Measurements from ENCODE around the gene DLX4.

The DLX4 gene

DNA sequence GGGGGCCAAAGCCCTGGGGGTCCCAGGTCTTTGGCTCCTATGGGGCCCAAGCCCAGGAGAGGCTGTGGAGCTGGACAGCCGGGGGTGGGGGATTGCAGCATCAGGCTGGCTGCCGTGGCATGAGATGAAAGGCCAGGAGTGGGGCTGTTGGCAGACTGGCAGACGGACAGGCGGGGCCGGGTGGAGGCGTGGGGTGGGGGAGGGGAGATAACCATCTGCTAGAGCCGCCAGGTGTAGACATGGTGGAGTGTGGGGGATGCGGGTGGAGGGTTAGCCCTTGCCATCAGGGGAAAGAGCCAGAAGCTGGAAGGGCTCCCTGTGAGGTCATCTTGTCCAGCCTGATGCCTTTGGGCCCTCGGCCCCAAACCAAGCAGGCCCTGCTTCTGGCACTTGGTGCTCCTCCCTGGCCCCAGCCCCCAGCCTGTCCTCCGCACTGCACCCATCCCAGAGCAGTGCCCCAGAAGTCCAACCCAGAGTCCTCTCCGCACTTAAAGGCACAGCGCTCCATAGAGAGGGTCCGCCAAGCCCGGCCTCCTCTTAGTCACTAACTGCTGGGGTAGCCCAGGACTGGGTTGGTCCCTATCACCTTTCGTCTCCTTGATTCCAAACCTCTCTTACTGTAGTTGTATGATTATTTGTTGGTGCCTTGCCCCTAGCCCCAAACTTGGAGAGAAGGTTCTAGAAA, 33.3 kb upstream of the DLX4 start:
- no peak overlapping the region for H3K9ac ChIP-seq (ENCODE audit: low read depth, low read length)
- H3K4me1 ChIP-seq (ENCODE audit: insufficient read depth, low read length): no peaks in the 10 kb centered on the region
- H3K36me3 ChIP-seq (ENCODE audit: insufficient read depth, low read length): no peaks in the 10 kb centered on the region
- no peaks in the 10 kb centered on the region for H3K9me3 ChIP-seq (ENCODE audit: control insufficient read depth, insufficient read depth, low read length)

DNA sequence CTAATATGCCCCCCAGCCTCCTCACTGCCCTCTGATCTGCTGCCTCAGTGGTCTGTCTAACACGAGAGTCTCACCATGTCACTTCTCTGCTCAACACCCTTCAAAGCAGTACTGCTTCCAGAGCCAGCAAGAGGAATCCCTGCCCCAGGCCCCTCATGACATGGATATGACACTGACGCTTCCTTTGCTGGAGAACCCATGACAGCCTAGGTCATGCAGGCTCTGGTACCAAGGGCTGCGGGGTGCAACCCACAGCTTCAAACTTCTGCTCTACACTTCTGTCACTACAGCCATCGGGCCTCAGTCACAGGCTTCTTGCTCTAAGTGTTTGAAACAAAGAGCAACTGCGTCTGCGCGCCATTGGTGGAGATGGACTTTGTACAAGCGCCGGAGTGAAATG, 32.6 kb upstream of the DLX4 start:
- Histone ChIP-seq H3K9me3 (ENCODE audit: control insufficient read depth, insufficient read depth, low read length) (no peaks in the 10 kb centered on the region), H3K9ac (ENCODE audit: low read depth, low read length) (no peak overlapping the region), H3K4me1 (ENCODE audit: insufficient read depth, low read length) (no peaks in the 10 kb centered on the region), H3K36me3 (ENCODE audit: insufficient read depth, low read length) (no peaks in the 10 kb centered on the region)

DNA sequence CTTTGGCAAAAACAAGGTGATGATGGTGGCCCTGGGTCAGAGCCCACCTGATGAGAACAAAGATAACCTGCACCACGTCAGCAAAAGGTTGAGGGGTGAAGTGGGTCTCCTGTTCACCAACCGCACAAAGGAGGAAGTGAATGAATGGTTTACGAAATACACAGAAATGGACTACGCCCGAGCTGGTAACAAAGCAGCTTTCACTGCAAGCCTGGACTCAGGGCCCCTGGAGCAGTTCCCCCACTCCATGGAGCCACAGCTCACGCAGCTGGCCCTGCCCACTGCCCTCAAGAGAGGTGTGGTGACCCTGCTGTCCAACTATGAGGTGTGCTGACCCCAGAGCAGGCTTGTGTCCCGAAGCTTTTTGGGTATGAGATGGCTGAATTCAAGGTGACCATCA, 29.7 kb upstream of the DLX4 start:
- H3K9ac ChIP-seq (ENCODE audit: low read depth, low read length): no peak overlapping the region
- no peaks in the 10 kb centered on the region for H3K9me3 ChIP-seq (ENCODE audit: control insufficient read depth, insufficient read depth, low read length)
- H3K36me3 ChIP-seq (ENCODE audit: insufficient read depth, low read length): no peaks in the 10 kb centered on the region
- H3K4me1 ChIP-seq (ENCODE audit: insufficient read depth, low read length): peaks cover 4% of the 10 kb centered on the region; the same call in 1 of the 2 replicates

DNA sequence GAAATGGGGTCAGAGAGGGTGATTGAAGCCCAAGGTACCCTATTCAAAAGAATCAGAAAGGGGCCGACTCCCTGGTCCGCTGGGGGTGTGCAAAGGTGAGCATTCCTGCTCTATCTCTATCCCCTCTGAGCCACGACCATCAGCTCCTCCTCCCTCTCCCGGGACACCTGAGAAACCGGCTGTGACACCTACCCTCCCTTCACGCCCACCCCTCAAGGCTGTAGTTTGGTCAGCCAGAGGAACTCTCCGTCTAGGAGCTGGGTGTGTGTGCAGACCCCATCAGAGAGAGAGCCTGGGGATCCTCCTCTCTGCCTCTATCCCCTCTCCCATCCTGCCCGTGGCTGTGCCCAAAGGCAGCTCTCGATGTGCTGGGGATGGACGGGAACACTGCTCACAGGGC, 27.6 kb upstream of the DLX4 start:
- Histone ChIP-seq H3K9ac (ENCODE audit: low read depth, low read length) (no peak overlapping the region), H3K4me1 (ENCODE audit: insufficient read depth, low read length) (peaks cover 9% of the 10 kb centered on the region; the same call in 1 of the 2 replicates), H3K9me3 (ENCODE audit: control insufficient read depth, insufficient read depth, low read length) (no peaks in the 10 kb centered on the region), H3K36me3 (ENCODE audit: insufficient read depth, low read length) (no peaks in the 10 kb centered on the region)

DNA sequence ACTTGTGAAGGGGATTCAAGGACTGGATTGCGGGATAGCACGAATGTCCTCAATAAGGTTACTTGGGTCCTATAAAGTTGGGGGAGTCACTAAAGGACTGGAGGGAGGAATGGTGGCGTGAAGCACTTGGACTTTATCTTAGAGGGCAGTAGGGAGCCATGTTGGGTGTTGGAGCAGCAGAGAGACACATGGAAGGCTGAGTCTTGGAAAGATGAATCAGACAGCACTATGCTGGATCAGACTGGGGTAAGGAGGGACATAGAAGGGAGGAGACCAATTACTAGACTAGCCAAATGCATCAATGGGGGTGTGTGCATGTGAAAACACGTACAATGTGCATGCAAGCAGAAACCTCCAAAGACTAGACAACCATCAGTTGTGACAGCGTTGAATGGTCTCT, 26.0 kb upstream of the DLX4 start:
- H3K9ac ChIP-seq (ENCODE audit: low read depth, low read length): no peak overlapping the region
- no peaks in the 10 kb centered on the region for H3K36me3 ChIP-seq (ENCODE audit: insufficient read depth, low read length)
- peaks cover 9% of the 10 kb centered on the region; the same call in 1 of the 2 replicates for H3K4me1 ChIP-seq (ENCODE audit: insufficient read depth, low read length)
- H3K9me3 ChIP-seq (ENCODE audit: control insufficient read depth, insufficient read depth, low read length): no peaks in the 10 kb centered on the region

DNA sequence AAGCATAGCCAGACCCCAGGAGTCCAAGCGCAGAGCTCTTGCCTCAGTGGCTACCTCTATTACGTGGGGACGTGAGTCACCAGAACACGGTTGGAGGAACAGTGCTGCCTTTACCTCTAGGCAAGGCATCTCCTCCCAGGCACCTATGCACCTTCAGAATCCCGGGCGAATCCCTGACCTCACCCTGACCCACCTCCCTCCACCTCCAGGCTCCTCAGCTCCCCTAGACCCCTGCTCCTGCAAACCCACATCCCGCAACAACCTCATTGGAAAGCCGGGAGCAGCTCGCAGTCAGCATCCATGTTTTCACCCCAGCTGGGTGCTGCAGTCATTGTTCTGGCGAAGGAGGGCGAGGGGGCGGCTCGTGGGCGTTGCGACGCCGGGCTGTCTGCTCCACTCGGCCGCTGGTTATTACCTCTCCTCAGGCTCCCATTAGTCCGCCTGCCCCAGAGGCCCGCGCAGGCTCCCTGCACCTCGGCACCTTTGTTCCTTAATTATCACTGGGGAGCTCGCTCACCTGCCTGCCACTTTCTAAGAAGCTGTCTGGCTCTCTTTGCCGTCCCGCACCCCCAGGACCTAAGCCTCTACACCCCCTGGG, 24.6 kb upstream of the DLX4 start:
- no peaks in the 10 kb centered on the region for H3K36me3 ChIP-seq (ENCODE audit: insufficient read depth, low read length)
- peaks cover 9% of the 10 kb centered on the region; the same call in 1 of the 2 replicates for H3K4me1 ChIP-seq (ENCODE audit: insufficient read depth, low read length)
- H3K9me3 ChIP-seq (ENCODE audit: control insufficient read depth, insufficient read depth, low read length): no peaks in the 10 kb centered on the region
- H3K9ac ChIP-seq (ENCODE audit: low read depth, low read length): no peak overlapping the region

DNA sequence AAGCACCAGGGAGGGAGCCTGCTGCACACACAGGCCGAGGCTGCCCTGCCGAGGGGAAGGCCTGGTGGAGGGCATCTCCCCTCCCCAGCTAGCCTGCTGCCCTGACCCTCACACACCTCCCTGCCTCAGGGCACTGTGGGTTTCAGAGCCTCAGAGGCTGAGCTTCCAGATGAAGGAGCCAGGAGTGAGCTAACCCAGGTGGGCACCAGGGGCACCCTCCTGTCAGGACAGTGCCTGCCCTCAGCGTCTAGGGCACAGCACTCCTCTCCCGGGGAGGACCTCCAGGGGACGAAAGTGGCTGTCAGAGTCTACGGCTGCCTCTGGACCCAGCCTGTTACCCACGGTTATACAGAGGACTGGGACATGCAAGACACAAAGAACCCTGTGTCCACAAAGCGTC, 22.8 kb upstream of the DLX4 start:
- H3K9ac ChIP-seq (ENCODE audit: low read depth, low read length): no peak overlapping the region

DNA sequence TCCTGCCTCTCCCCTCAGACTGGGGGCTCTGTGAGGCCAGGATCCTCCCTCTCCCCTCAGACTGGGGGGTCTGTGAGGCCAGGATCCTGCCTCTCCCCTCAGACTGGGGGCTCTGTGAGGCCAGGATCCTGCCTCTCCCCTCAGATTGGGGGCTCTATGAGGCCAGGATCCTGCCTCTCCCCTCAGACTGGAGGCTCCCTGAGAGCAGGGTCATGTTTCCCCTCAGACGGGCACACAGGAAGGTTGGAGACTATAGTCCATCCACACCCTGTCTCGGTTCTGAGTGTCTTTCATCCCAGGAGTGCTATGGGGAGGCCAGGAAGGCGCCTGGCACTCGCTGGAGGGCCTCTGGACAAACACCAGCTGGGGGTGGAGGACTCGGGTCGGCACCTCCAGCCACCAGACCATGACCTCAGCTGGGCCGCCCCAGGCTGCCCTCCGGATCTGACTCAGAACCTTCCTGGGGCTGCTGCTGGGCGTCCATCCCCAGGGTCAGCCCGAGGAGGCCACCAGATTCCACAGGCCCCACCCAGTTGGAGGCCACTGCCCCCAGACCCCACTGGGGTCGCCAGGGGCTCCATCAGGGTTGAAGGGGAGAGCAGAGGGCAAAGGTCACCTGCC, 21.9 kb upstream of the DLX4 start:
- Histone ChIP-seq H3K9ac (ENCODE audit: low read depth, low read length) (no peak overlapping the region), H3K9me3 (ENCODE audit: control insufficient read depth, insufficient read depth, low read length) (no peaks in the 10 kb centered on the region), H3K36me3 (ENCODE audit: insufficient read depth, low read length) (no peaks in the 10 kb centered on the region), H3K4me1 (ENCODE audit: insufficient read depth, low read length) (peaks cover 9% of the 10 kb centered on the region; the same call in 1 of the 2 replicates)

More for the DNA sequence above, 22.8 kb upstream of the DLX4 start:
- H3K9me3 ChIP-seq (ENCODE audit: control insufficient read depth, insufficient read depth, low read length): no peaks in the 10 kb centered on the region
- H3K36me3 ChIP-seq (ENCODE audit: insufficient read depth, low read length): no peaks in the 10 kb centered on the region
- H3K4me1 ChIP-seq (ENCODE audit: insufficient read depth, low read length): peaks cover 9% of the 10 kb centered on the region; the same call in 1 of the 2 replicates

DNA sequence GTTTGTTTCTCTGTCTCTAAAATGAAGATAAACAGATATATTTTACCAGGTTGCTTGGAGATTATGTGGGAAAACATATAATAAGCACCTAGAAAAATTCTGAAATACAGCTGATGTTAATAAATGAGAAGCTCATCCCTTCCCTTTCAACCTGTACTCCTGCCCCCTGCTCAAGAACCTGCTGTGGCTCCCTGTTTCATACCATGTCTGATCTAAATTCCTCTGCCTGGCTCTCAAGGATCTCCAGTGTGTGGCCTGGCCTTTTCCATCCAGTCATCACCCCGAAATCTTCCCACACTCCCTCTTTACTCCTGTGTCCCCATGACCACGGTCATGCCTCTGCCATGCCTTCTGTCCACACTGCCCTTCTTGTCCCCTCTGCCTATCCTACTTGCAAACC, 19.4 kb upstream of the DLX4 start:
- peaks cover 10% of the 10 kb centered on the region; the same call in 1 of the 2 replicates for H3K4me1 ChIP-seq (ENCODE audit: insufficient read depth, low read length)
- H3K9me3 ChIP-seq (ENCODE audit: control insufficient read depth, insufficient read depth, low read length): no peaks in the 10 kb centered on the region
- H3K9ac ChIP-seq (ENCODE audit: low read depth, low read length): no peak overlapping the region
- H3K36me3 ChIP-seq (ENCODE audit: insufficient read depth, low read length): no peaks in the 10 kb centered on the region

DNA sequence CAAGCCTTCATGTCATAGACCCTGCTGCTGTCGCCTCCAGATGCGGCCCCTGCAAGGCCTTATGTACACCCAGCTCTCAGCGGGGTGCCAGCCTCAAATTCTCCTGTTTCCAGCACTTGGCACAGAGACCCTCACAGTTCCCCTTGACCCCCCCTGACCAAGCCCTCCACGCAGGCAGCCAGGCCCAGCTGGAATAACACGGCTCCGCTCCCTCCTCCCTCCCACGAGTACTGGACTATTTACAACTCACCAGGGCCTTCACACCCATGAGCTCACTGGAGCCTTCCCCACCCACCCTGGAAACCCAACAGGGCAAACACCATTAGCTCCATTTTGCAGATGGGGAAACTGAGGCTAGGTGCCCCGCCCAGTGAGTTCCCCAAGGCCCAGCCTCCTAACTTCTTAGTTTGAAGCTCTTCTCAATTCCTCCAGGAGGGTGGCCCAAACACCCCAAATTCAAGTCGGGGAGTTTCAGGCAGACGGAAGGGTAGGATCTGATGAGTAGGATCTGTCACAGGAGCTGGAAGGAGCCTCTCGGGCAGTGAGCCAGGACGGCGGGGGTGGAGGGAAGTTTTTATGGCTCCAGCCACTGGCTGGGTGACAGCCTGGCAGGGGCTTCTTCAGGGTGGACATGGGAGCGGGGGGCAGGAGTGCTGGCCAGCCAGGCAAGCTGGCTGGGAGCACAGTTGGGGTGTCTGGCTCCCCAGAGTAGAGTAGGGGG, 17.5 kb upstream of the DLX4 start:
- peaks cover 9% of the 10 kb centered on the region; the same call in 1 of the 2 replicates for H3K4me1 ChIP-seq (ENCODE audit: insufficient read depth, low read length)
- H3K9me3 ChIP-seq (ENCODE audit: control insufficient read depth, insufficient read depth, low read length): no peaks in the 10 kb centered on the region
- H3K9ac ChIP-seq (ENCODE audit: low read depth, low read length): no peak overlapping the region
- no peaks in the 10 kb centered on the region for H3K36me3 ChIP-seq (ENCODE audit: insufficient read depth, low read length)

DNA sequence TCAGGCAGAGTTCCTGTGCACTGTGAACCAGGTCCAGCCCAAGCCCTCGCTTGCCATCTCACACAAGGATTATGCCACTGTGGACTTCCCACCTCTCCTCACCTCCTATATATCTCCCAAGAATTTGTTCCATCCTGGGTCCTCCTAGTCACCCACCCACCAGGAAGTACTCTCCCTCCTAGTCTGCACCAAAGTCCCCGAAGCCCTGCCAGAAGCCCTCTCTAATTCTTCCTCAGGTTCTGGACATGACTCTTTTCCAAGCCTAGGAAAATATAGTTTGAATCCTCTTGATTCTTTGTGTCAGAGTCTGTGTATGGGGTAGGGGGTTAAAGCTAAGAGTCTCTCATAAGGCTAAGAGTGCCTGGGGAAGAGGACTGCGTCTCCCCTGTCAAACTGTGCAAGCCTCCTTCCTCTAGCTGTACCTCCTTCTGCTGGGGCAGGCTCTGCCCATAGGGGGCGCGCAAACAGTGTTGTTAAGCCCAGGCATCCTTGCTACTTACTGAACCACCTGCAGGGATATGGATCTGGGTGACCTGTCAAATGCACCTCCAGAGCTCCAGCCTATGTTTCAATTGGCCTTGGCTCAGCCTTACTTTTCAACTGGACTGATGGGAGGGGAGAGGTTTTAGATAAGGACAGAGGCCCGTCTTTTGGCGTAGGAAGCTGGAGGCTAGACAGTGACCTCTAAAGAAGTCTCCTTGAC, 16.6 kb upstream of the DLX4 start:
- Histone ChIP-seq H3K36me3 (ENCODE audit: insufficient read depth, low read length) (no peaks in the 10 kb centered on the region), H3K4me1 (ENCODE audit: insufficient read depth, low read length) (peaks cover 9% of the 10 kb centered on the region; the same call in 1 of the 2 replicates), H3K9me3 (ENCODE audit: control insufficient read depth, insufficient read depth, low read length) (no peaks in the 10 kb centered on the region), H3K9ac (ENCODE audit: low read depth, low read length) (no peak overlapping the region)

DNA sequence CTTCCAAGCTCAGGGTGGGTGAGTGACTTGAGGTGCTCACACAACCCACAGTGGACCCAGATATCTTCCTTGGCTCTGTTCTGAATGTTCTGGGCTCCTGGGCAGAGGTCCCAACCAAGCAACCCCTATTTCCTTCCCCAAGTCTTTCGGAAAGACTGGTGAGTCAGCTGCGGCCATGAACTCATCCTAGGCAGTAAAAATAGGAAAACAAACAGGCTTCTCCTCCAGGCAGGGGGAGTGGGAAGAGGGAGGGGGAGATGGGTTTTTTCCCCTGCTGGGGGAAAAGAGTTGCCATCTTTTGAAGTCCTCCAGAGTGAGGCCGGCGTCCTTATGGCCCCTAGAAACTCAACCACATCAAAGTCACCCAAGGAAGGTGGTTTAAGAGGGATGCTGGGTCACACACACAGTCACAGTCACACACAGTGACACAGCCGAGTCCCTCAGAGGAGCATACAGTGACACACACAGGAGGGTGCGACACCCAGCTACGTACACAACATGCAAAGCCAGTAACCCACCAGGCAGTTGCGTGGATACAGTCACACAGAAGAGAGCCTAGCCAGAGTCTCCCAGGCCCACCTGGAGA, 16.0 kb upstream of the DLX4 start:
- H3K36me3 ChIP-seq (ENCODE audit: insufficient read depth, low read length): no peaks in the 10 kb centered on the region
- H3K9ac ChIP-seq (ENCODE audit: low read depth, low read length): no peak overlapping the region
- H3K4me1 ChIP-seq (ENCODE audit: insufficient read depth, low read length): peaks cover 9% of the 10 kb centered on the region; the same call in 1 of the 2 replicates
- H3K9me3 ChIP-seq (ENCODE audit: control insufficient read depth, insufficient read depth, low read length): no peaks in the 10 kb centered on the region

DNA sequence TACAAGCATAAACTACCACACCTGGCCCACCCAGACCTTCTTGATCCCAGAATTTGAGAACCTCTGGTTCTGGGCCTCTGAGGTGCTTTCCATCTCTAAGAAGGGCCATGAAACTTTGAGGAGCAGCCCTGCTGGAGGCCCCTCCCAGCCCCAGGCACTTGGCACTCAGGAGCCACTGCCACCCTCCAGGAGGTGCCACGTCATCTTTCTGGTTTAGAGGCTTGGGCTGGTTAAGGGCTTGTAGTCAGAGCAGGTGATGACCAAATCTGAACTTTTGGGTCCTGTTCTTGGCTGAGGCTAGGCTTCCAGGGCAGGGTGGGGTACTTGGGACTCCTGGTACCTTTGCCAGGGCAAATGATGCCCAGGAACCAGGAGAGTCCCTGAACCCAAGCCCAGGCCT, 13.8 kb upstream of the DLX4 start:
- Histone ChIP-seq H3K36me3 (ENCODE audit: insufficient read depth, low read length) (no peaks in the 10 kb centered on the region), H3K4me1 (ENCODE audit: insufficient read depth, low read length) (peaks cover 12% of the 10 kb centered on the region; the same call in 1 of the 2 replicates), H3K9me3 (ENCODE audit: control insufficient read depth, insufficient read depth, low read length) (no peaks in the 10 kb centered on the region), H3K9ac (ENCODE audit: low read depth, low read length) (no peak overlapping the region)

DNA sequence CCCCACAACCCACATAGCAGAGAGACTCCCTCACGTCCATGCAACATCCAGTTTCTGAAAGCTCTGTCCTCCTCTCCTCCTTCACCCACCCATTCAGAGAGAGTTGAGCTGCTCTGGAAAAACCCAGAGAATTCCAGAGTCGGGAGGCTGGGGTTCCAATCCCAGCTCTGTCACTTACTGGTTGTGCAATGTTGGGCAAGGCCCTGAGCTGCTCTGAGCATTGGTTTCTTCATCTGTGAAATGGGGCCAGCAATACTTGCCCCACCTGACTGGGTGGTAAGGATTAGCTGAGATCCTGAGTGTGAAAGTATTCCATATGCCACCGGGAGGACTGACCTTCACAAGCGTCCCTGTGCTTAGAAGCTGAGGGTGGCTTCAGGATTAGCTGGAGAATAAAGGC, 12.2 kb upstream of the DLX4 start:
- H3K4me1 ChIP-seq (ENCODE audit: insufficient read depth, low read length): peaks cover 12% of the 10 kb centered on the region; the same call in 1 of the 2 replicates
- no peaks in the 10 kb centered on the region for H3K9me3 ChIP-seq (ENCODE audit: control insufficient read depth, insufficient read depth, low read length)
- no peak overlapping the region for H3K9ac ChIP-seq (ENCODE audit: low read depth, low read length)
- no peaks in the 10 kb centered on the region for H3K36me3 ChIP-seq (ENCODE audit: insufficient read depth, low read length)

Data from ES-I3 (cell line).